Measurements from ENCODE around the gene RAB44.

Gene RAB44

GRCh38 chr6:36755435-36756348 is 58.1 kb downstream of the RAB44 start:
- DNase-seq: peak; percentile 83

GRCh38 chr6:36756786-36757185 is 59.2 kb downstream of the RAB44 start:
- DNase-seq: no peak

- peak; percentile 47 for DNase-seq
These were observed 59.6 kb downstream of the RAB44 start for GRCh38 chr6:36757206-36757605.

GRCh38 chr6:36757943-36758508 is 60.4 kb downstream of the RAB44 start:
- no peak for DNase-seq

GRCh38 chr6:36758516-36759147 is 61.0 kb downstream of the RAB44 start:
- no peak for DNase-seq

DNA sequence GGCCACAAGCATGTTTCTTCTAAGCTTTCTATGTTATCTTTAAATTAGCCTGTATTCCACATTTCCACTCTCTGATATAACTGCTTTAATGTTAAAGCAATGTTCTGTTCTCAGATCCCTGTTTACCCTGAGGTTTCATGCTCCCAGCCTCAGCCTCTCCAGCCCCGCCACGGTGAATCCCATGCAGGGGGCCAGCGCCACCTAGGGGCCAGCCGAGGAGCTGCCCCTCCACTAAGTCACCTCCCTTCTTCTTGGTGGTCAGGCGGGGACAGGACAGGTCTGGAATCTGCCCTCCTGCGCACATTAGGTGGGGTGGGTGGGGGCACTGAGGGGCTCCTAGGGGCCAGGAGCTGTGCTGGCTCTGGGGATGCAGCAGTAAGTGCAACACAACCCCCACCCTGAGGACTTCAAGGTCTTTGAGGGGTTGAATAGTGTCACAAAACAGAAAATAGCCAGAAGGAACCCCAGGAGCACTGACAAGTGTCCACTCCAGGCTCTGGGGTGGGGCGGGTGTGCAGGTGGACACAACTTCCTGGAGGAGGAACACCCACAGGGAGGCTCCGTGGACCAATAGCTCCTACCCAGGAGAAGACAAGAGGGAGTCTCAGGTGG is 61.6 kb downstream of the RAB44 start:
- DNase-seq: peak; percentile 86

- no peak for DNase-seq
These were observed 63.2 kb downstream of the RAB44 start for GRCh38 chr6:36760685-36761435.

DNA sequence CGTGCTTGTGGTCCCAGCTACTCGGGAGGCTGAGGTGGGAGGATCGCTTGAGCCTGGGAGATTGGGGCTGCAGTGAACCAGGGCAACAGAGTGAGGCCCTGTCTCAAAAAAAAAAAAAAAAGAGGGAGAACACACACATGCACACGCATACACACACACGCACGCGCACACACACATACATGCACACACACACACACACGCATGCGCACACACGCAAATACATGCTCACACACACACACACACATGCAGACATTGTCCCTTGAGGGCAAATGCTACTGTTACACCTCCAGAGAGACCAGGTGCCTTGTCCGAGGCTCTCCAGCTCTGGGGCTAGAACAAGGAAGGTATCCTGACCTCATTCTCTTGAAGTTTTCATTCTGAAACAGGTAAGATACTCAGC is 64.5 kb downstream of the RAB44 start:
- no peak for DNase-seq

DNA sequence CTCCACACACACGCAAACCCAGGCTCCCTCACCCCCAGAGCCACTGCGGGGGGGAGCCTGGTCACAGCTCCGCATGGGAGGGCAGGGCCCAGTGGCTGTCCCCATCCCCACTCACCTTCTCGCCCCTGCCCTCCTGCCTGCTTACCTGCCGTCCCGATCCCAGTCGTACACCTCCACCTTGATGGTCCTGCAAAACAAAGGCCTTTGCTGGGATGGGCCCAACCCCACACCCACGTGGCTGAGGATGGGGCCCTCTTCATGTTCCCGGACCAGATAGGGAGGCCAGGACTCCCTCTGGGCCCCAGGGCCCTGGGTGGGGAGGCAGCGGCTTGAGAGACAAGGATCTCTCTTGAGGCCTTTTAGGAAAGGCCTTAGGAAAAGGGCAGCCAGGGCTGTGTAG is 67.6 kb downstream of the RAB44 start:
- no peak for DNase-seq

DNA sequence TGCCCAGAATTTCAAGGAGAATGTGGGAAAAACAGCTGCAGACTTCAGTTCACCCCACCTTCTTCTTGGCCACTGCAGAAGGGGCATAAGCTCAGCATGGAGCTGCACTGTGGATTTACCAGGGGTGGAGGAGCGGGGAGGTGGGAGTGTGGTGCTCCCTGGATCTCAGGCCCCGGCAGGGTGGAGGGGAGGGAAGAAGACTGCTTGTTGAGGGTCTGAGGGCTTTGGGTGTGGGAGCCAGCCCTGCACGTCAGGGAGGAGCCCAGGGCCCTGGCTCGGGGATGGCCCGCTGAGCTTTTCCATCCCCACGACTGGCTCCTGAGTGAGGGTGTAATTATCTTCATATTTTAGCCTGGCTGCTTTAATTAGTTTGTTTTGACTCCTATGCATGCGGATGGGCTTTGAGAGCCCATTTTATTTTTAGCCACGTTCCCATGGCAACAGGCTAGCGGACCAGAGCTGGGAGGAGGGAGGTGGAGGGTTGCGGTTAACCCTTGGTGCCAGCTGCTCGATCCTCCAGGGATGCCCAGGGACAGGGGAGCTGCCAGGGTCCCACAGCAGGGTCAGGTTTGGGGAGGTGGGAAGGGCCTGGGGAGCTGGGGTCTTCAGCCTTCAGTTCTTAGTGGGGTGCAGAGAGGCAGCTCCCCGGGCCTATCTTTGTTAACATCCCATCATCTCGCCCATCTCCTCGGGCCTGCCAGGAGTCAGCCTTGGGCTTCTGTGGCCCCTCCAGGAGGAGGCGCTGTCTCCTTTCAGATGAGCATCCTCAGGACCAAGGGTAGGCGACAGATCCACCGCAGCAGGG is 68.2 kb downstream of the RAB44 start:
- DNase-seq: peak; percentile 89

GRCh38 chr6:36766399-36766945 is 68.8 kb downstream of the RAB44 start:
- DNase-seq: no peak

- no peak for DNase-seq
These were observed 71.6 kb downstream of the RAB44 start for GRCh38 chr6:36769183-36769675.

DNA sequence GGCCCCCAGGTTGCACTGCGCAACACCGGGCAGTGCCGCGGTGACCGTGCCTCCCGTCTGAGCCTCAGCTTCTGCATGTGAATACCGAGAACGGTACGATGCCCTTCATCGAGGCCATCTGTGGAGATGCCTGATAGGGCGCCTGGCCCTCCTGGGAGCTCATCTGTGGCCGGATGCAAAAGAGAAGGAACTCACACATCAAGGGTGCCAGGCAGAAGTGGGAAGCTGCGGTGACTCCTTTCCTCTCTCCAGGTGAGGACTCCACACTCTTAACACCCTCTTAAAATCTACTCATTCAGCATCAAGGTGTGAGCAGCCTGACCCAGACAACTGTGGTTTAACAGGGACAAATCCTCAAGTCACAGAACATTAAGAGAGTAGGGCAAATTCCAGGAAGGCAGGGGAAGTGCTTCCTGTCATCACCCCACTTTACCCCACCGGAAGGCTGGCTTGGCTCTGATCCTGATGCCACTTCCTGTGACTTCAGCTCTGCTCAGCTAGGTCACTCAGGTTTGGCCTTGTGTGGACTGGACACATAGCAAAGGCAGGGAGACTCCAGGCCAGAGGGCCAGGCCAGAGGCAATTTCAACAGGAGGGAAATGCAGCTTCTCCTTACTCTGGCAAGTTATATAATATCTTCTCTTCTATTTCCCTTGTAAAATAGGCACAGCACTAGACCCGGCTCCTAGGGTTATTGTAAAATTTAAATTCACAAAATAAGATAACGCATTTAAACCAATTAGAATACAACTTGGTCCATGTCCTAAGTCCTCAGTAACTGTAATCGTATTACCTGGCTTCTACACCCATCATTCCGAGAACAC is 72.3 kb downstream of the RAB44 start:
- DNase-seq: peak; percentile 53

DNA sequence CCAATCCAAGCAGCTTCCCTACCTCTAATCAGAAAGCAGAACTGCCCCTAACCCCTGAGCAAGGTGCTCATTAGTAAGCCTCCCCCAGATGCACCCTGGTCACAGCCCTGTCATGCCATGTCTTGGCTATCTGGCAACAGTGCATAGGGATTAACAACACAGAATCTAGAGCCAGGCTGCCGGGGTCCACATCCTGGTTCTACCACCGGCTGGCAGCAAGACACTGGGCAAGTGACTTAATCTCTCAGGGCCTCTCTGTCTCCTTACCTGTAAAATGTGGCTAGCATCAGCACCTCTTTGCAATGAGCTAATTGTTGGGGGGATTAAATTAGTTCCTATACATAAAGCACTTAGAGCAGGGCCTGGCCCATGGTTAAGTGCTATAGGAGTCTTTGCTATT is 73.5 kb downstream of the RAB44 start:
- no peak for DNase-seq

DNA sequence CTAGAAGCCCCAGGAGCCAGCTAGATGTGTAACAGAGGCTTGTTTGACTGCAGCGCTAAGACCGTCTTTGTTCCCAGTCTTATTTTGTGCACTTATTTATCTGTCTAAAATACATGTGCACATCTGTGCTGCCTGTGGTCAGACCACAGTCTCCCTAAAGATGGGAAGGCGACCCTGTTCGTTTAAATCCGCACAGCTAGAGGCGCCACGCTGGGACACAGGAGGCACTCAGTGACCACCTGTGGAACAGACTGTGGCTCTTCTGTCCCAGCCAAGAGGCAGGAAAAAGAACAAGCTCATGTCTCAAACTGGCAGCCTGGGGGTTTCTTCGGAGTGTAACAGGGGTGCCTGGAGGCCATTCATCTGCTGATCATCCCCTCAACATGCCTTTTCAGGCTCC is 74.8 kb downstream of the RAB44 start:
- no peak for DNase-seq

DNA sequence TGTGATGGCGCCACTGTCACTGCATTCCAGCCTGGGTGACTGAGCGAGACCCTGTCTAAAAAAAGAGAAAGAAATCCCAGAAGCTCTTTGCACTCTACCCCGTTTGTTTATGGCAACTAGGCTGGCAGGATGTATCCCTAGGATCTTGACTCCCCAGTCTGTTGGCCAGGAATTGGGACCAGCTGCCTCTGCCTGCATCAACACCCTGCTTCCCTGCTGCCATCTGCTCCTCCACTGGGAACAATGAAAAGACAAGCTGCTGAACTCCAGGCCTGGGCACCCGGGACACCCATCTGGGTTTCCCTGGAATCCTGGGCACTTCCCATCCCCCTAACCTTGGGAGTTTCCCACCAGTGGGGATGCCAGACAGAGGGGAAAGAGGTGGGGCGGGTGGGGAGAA is 76.7 kb downstream of the RAB44 start:
- no peak for DNase-seq

GRCh38 chr6:36776167-36776566 is 78.5 kb downstream of the RAB44 start:
- no peak for DNase-seq

DNA sequence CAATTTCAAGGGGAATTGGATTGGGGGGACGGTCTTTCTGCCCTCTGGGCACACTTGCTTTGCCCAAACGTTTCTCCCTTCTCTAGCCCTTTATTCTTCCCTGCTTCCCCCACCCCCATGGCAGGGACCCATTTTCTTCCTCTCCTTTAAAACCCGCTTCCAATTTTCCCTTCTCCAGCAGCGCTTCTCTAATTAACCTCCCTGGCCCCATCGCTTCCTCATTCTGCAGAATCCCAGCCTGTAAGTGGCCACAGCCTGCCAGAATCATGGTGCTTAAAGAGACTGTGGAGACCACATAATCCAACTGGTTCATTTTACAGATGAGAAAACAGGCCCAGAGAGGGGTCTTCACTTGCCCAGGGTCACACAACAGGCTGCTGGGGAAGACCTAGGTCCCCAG is 80.2 kb downstream of the RAB44 start:
- no peak for DNase-seq

DNA sequence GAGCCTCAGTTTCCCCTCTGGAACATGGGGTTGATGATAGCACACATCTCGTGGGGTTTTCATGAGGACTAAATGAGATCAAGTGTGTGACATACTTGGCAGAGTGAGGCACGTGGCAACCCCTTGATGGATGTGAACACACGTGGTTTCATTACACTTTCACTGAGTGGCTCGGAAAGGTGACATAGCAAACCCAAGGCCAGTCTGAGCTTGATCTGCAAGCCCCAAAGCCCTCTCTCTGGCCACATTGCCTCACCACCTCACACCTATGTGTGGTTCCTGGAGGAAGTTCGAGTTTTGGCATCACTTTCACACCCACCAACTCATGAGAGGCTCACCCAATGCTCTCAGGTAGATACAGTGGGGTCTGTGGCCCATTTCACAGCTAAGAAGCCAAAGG is 81.6 kb downstream of the RAB44 start:
- no peak for DNase-seq

GRCh38 chr6:36780442-36781177 is 83.0 kb downstream of the RAB44 start:
- no peak for DNase-seq

Data from stimulated activated CD4-positive, alpha-beta T cell treated with anti-CD3 and anti-CD28 coated beads, Interleukin-15, amount 100 ng/mL, for 24 hours (primary cell).